ENCODE data around the gene EHD1.

The EHD1 gene

DNA sequence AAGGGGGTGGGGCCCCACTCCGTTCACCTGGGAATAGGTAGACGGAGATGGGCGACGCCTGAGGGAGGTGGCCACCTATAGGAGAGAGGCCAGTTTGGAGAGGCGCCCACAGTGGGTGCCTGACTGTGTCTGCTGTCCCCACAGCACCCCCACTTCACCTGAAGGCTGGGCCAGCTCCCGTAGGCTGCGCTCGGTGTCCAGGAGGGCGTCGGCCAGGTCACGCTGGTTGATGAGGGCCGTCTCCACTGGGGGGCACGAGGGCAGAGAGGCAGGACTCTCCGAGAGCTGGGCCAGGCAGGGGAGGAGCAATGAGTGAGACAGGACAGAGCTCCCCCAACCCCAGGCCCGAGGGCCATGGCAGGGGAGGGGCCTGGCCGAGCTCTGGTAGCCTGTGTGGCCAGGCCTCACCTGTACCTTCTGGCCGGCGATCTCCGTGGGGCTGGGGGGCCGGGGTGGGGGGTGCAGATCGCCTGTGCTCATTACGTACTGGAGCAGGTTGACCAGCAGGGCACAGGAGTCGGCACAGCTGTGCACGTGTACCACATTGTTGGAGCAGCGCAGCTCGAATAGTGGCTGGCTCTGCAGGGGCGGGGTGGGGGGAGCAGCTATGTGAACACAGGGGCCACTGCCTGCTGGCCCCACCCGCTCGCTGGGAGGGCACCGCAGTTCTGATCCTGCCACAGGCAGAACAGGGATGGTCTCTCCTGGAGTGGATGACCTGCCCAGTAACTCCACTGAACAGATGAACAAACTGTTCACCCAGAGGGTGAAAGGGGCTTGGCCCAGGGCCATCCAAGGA is 23.9 kb upstream of the EHD1 start:
- no peak overlapping the region for H3K4me3 ChIP-seq (ENCODE audit: low read length)
- DNase-seq (ENCODE audit: low read depth): no peak
- TF ChIP-seq, protein P1, sequence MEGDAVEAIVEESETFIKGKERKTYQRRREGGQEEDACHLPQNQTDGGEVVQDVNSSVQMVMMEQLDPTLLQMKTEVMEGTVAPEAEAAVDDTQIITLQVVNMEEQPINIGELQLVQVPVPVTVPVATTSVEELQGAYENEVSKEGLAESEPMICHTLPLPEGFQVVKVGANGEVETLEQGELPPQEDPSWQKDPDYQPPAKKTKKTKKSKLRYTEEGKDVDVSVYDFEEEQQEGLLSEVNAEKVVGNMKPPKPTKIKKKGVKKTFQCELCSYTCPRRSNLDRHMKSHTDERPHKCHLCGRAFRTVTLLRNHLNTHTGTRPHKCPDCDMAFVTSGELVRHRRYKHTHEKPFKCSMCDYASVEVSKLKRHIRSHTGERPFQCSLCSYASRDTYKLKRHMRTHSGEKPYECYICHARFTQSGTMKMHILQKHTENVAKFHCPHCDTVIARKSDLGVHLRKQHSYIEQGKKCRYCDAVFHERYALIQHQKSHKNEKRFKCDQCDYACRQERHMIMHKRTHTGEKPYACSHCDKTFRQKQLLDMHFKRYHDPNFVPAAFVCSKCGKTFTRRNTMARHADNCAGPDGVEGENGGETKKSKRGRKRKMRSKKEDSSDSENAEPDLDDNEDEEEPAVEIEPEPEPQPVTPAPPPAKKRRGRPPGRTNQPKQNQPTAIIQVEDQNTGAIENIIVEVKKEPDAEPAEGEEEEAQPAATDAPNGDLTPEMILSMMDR (conservative IDR thresholded peaks at IDR 0.05; ENCODE audit: low read length): no peak

DNA sequence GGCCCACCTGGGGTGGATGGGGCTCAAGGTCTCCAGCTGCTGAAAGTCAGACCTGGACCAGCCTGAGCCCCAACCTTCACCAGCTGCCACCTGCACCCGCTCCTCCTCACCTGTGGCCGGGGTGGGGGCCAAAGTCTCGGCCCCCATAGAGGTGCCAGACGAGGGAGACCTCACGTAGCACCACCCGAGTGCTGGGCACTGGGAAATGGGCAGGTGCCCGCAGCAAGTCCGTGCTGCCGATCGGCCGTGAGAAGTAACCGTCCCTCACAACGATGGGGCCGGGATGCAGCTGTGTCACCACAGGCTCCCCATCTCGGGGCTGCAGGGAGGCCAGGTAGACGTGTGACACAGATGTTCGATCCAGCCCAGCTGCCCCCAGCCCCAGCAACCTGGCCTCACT is 22.4 kb upstream of the EHD1 start:
- TF ChIP-seq, protein P1 (conservative IDR thresholded peaks at IDR 0.05; ENCODE audit: low read length): no peak
- no peak for DNase-seq (ENCODE audit: low read depth)
- H3K4me3 ChIP-seq (ENCODE audit: low read length): no peak overlapping the region

DNA sequence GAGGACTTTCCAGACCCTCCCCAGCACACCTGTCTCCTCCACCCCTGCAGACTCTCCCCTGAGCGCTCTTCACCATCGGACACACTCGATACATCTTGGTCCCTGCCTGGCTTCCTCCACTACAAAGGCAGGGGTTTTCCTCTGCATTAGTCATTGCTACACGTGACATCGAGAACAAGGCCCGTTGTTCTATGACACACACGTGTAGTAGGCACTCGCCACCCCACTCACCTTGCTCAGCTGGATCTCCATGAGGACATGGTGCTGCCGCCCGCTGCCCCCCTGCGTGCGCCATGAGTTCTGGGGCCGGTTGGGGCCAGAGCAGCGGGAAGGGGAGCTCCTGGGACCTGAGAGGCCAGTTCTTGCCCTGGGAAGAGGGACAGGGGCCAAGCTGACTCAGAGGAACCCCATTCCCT is 21.9 kb upstream of the EHD1 start:
- TF ChIP-seq, protein P1 (conservative IDR thresholded peaks at IDR 0.05; ENCODE audit: low read length): no peak
- no peak overlapping the region for H3K4me3 ChIP-seq (ENCODE audit: low read length)
- no peak for DNase-seq (ENCODE audit: low read depth)

DNA sequence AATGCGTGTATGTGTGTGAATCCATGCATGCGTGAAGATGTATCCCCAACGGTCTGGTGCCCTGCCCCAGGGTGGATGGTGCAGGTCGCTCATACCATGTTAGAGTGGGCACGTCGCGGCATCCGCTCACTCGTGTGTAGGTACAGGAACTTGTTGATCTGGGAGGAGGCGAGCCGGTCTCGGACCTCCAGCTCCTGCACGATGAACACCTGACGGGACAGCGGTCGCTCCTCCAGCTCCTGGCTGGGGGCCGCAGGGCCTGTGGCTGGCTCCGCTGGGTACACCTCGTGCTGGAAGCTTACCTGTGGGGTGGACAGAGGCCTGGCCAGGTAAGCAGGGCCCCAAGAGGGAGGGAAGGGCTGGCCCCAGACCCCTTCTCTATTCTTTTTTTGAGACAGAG is 20.1 kb upstream of the EHD1 start:
- no peak for DNase-seq (ENCODE audit: low read depth)
- TF ChIP-seq, protein P1 (conservative IDR thresholded peaks at IDR 0.05; ENCODE audit: low read length): no peak
- H3K4me3 ChIP-seq (ENCODE audit: low read length): no peak overlapping the region

DNA sequence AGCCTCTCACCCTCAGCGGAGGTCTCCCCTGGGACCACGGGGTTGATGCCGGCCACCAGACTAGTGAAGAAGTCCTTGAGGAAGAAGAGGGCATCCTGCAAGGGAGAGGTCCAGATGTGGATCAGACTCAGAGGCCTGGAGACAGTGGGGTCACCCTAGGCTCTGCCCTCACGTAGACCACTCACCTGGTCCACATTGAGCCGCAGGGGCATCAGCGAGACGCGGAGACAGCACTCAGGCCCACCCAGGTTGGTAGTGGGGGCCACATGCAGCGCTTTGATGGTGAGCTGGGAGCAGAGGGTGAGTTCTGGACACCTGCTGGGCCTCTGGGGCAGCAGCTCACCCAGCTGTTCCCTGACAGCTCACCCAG is 19.6 kb upstream of the EHD1 start:
- H3K4me3 ChIP-seq (ENCODE audit: low read length): no peak overlapping the region
- TF ChIP-seq, protein P1 (conservative IDR thresholded peaks at IDR 0.05; ENCODE audit: low read length): no peak
- DNase-seq (ENCODE audit: low read depth): no peak

DNA sequence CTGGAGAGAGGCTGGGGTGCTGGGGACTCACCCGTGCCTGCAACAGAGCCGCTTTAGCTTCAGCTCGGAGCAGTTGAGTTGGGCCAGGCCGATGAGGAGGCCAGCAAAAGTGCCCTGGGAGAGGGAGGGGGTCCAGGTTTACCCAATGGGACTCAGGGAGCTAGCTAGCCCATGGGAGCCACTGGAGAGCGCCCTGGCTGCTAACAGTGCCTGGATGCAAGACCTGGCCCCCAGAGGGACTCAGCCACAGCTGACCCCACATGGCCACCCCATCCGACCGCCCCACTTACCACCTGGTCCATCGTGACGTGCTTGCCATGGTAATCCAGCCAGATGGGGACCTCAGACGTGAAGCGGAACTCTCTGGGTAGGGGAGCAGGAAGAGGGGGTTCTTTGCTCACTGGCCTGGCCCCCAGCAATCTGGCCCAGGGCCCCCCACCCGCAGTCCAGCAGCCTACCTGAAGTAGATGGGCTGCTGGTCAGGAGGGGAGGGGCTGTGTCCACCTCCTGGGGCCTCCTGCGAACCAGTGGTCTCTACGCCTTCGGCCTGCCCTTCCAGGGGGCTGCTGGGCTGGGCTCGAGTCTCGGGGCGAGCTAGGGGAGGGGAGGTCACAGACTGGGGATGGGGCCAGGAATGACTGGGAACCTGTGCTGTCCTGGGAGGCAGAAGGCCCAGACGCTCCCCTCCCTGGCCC is 19.1 kb upstream of the EHD1 start:
- TF ChIP-seq, protein P1 (conservative IDR thresholded peaks at IDR 0.05; ENCODE audit: low read length): no peak
- no peak for DNase-seq (ENCODE audit: low read depth)
- H3K4me3 ChIP-seq (ENCODE audit: low read length): no peak overlapping the region

All from AG10803 (cell line).